Coronary artery (tissue), 2 donors: ENCODE results near the gene PNPLA7.

Experiments
- DNase-seq: peaks from one replicate; pipeline ENCODE4 v3.0.0-alpha.2; 2017; ENCODE audit warnings: low spot score
- H3K27ac ChIP-seq, 2 donors: fragments of 200-600 bp; sonication (generic); one replicate each; pipeline ENCODE4 v1.5.1; 2016 to 2019
- H3K4me3 ChIP-seq: fragments of 200-600 bp; sonication (generic); 2 replicates; pipeline ENCODE4 v1.5.1; 2016; ENCODE audit warnings: mild to moderate bottlenecking, moderate library complexity
- TF ChIP-seq, protein P1 (sequence below): fragments of 200-600 bp; sonication (generic); IDR thresholded peaks from one replicate; pipeline ENCODE4 v1.5.1; 2019; ENCODE audit warnings: antibody characterized with exemption

Gene PNPLA7

DNA sequence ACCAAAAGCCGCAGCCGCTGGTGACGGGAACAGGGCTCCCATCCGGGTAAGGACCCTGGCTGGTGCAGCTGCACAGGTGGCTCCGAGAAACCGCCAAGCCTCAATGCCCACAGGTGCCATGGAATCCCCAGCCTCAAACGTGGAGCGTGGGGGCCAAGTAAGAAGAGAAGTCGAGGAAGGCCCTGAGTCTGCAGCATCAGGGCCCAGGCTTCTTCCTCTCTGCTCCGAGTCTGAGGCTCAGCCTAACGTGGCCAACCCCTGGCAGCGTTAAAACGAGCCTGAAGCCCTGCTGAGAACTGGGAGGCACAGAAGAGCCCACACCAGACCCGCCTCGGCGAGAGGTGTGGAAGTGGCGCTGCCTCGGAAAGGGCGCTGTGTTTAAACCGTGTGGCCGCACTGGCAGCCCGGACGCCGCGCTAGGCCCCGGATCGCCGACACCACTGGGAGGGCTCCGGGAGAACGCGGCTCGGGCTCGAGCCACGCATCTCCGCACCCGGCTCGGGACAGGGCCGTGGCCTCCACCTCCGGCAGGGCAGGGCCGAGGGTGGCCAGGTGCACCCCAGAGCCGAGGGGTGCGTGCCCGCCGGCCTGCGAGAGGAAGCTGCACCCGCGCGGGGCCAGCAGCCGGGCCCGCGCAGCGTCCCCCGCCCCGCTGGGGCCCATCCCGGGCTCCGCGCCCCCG lies 39.4 kb upstream of the PNPLA7 start:
- Histone ChIP-seq H3K4me3 (peak overlapping the region; percentile 95), H3K27ac (peak overlapping the region in 1 of 2 donors; percentile 80)
- no peak for DNase-seq
- TF ChIP-seq, protein P1, sequence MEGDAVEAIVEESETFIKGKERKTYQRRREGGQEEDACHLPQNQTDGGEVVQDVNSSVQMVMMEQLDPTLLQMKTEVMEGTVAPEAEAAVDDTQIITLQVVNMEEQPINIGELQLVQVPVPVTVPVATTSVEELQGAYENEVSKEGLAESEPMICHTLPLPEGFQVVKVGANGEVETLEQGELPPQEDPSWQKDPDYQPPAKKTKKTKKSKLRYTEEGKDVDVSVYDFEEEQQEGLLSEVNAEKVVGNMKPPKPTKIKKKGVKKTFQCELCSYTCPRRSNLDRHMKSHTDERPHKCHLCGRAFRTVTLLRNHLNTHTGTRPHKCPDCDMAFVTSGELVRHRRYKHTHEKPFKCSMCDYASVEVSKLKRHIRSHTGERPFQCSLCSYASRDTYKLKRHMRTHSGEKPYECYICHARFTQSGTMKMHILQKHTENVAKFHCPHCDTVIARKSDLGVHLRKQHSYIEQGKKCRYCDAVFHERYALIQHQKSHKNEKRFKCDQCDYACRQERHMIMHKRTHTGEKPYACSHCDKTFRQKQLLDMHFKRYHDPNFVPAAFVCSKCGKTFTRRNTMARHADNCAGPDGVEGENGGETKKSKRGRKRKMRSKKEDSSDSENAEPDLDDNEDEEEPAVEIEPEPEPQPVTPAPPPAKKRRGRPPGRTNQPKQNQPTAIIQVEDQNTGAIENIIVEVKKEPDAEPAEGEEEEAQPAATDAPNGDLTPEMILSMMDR, result no peak

DNA sequence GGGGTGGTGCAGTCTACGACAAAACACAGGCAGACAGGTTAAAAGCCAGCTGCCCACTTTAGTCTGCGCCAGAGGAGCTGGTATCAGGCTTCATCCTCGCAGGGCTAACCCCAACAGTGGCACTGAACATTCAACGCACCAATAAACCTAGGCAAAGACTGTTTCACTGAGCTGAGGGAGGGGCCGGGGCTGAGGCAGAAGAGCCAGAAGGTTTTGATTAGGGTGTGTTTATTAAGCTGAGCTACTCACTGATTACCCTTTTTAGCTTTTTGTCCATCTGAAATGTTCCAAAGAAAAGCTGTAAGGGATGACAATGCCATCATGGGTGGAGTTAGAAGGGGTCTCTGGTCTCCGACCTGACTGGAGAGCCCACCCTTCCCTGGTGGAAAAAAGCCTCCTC lies 38.7 kb upstream of the PNPLA7 start:
- Histone ChIP-seq H3K27ac (no peak overlapping the region), H3K4me3 (peak overlapping the region; percentile 95)
- DNase-seq, result no peak
- TF ChIP-seq, protein P1, result no peak

DNA sequence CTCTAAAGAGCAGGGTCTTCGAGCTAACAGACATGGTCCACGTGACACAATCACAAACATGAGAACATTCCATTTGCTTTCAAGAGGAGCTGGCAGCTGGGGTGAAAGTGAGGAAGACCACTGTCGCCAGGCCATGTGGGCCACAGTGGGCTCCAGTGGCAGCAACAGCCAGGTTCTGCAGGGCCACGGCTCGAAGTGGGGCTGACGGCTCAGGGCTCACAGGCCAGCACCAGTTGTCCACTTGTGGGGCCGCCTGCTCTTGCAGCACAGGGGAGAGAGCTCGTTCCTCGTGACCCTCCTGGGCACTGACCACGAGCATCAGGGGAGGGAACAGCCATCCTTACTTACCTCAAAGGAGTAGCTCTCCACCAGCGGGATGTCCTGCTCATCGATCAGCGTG lies 38.1 kb upstream of the PNPLA7 start:
- TF ChIP-seq, protein P1, result no peak
- H3K4me3 ChIP-seq, result no peak overlapping the region
- no peak overlapping the region for H3K27ac ChIP-seq
- DNase-seq, result no peak

DNA sequence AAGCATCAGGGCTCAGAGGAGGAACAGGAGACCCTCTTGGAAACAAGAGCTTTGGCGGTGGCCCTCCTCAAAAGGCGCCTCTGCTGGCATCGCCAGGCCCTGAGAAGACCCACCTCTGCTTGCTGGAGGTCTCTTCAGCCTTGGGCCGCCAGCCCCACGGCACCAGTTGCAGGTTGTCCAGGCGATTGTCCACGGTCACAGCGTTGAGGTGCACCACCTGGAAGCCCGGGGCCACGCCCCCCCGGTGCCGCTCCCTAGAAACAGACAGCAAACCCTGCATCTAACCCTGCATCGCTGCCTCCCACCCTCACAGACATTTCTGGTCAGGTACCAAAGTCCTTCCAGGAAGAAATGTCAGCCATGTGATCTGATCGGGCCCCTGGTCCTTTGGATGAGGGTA lies 36.7 kb upstream of the PNPLA7 start:
- Histone ChIP-seq H3K27ac (no peak overlapping the region), H3K4me3 (no peak overlapping the region)
- DNase-seq, result no peak
- TF ChIP-seq, protein P1, result no peak

DNA sequence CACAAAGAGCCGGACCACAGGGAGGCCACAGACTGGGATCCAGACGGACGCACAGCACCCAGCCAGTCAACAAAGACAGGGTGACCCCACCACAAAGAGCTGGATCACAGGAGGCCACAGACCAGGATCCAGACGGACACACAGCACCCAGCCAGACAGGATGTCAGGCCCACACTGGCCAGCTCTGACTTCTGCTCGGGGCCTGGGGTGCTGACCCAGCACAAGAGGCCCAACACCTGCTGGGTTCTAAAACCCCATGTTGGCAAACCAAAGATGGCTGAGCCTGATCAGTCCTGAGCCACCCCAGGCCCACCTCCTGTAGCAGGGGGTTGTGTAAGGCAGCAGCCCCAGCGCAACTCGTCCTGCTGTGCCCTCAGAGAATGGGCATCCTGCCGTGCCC lies 33.8 kb upstream of the PNPLA7 start:
- TF ChIP-seq, protein P1, result no peak
- DNase-seq, result no peak
- H3K27ac ChIP-seq, result no peak overlapping the region
- no peak overlapping the region for H3K4me3 ChIP-seq

DNA sequence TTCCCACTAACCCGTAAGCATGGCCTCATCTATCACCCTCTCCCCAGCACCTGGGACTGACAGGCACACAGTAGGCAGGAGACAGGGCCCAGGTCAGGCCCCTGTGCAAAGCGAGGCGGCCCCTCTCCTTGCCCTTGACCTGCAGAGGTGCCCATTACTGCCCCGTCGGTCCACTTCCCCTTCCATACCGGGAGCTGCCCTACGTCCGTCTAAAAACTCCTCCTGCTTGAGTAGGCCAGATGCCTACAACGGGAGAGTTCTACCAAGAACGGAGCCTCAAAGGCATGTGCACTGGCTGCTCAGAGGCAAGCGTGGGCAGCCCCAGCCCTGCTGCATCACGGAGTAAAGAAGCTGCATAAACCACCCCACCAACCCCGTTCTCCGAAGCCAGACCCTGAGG lies 33.1 kb upstream of the PNPLA7 start:
- TF ChIP-seq, protein P1, result no peak
- DNase-seq, result no peak
- H3K27ac ChIP-seq, result no peak overlapping the region
- H3K4me3 ChIP-seq, result no peak overlapping the region

DNA sequence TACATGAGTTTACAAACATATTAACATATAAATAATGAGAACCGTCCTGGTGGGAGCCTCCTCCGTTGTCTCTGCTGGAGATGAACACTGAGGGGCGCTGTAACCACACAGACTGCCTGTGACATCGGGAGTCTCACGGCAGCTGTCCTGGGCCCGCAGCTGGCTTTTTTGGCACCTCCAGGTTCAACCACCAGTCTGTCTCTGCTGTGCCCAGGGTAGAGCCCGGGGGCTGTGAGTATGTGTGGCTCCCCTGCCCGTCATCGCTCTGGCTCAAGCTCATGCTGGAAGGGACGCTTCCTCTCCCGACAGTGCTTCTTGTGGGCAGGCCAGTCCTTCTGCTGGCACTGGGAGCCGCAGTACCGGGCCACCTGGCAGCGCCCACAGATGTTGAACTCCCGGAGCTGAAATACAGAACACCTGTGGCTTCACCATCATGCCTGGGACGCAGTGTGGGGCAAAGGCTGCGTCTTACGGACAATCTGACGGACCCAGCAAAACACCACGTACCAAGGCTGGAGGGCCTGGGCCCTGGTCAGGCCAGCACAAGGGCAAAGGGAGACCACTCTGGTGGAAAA lies 32.2 kb upstream of the PNPLA7 start:
- no peak for DNase-seq
- TF ChIP-seq, protein P1, result no peak
- H3K4me3 ChIP-seq, result no peak overlapping the region
- no peak overlapping the region for H3K27ac ChIP-seq
